Right atrium auricular region (tissue), 2 donors: ENCODE data around the gene VPS50. TPM values are rescaled to one million over a fixed set of nuclear protein-coding genes. Genes with fewer than 3 reads are reported as not detected.

Experiments
- DNase-seq: peaks from one replicate; pipeline ENCODE4 v3.0.0-alpha.2; 2019; ENCODE audit warnings: low spot score
- H3K27ac ChIP-seq, 2 donors: fragments of 200-600 bp; sonication (generic); 1 replicate in 1 of 2; 2 replicates in 1 of 2; pipeline ENCODE4 v1.5.1; 2016 to 2019
- H3K27me3 ChIP-seq, 2 donors: fragments of 200-600 bp; sonication (generic); one replicate each; pipeline versions ENCODE4 v1.5.1 to v1.6.0; 2017 to 2019
- H3K36me3 ChIP-seq: fragments of 200-600 bp; sonication (generic); one replicate; pipeline ENCODE4 v1.5.1; 2016
- H3K4me1 ChIP-seq, 2 donors: fragments of 200-600 bp; sonication (generic); one replicate each; pipeline versions ENCODE4 v1.5.1 to v1.6.0; 2017 to 2019
- H3K4me3 ChIP-seq, 2 donors: fragments of 200-600 bp; sonication (generic); 1 replicate in 1 of 2; 2 replicates in 1 of 2; pipeline ENCODE4 v1.5.1; 2017 to 2019; ENCODE audit warnings: mild to moderate bottlenecking in 1 of 2, moderate library complexity in 1 of 2
- H3K9me3 ChIP-seq, 2 donors: fragments of 200-600 bp; sonication (generic); one replicate each; pipeline ENCODE4 v1.5.1; 2019
- total RNA-seq, 2 donors: library from RNA; depleted of rRNA; stranded (reverse); fragments of >200 nt; gene quantifications; one replicate each; pipeline ENCODE4 v1.1.0, GENCODE V29; 2016
- TF ChIP-seq, protein P1 (sequence below), 2 donors: fragments of 200-600 bp; sonication (generic); IDR thresholded peaks; one replicate each; pipeline ENCODE4 v1.5.1; 2019; ENCODE audit warnings: antibody characterized with exemption in 2 of 2

Gene VPS50
- total RNA-seq, 2 donors from 2014 or later, result 8.8 to 22.7 TPM

- Histone ChIP-seq H3K9me3 (no peaks in the 10 kb centered on the region), H3K4me3 (no peak overlapping the region), H3K36me3 (peaks cover 7% of the 10 kb centered on the region), H3K4me1 (no peaks in the 10 kb centered on the region), H3K27me3 (no peaks in the 10 kb centered on the region), H3K27ac (no peak overlapping the region)
- TF ChIP-seq, protein P1, sequence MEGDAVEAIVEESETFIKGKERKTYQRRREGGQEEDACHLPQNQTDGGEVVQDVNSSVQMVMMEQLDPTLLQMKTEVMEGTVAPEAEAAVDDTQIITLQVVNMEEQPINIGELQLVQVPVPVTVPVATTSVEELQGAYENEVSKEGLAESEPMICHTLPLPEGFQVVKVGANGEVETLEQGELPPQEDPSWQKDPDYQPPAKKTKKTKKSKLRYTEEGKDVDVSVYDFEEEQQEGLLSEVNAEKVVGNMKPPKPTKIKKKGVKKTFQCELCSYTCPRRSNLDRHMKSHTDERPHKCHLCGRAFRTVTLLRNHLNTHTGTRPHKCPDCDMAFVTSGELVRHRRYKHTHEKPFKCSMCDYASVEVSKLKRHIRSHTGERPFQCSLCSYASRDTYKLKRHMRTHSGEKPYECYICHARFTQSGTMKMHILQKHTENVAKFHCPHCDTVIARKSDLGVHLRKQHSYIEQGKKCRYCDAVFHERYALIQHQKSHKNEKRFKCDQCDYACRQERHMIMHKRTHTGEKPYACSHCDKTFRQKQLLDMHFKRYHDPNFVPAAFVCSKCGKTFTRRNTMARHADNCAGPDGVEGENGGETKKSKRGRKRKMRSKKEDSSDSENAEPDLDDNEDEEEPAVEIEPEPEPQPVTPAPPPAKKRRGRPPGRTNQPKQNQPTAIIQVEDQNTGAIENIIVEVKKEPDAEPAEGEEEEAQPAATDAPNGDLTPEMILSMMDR (IDR thresholded peaks at IDR 0.05), result no peak
- DNase-seq, result no peak
These were observed 69.6 kb downstream of the VPS50 start for GRCh38 chr7:93301736-93302135.

DNA sequence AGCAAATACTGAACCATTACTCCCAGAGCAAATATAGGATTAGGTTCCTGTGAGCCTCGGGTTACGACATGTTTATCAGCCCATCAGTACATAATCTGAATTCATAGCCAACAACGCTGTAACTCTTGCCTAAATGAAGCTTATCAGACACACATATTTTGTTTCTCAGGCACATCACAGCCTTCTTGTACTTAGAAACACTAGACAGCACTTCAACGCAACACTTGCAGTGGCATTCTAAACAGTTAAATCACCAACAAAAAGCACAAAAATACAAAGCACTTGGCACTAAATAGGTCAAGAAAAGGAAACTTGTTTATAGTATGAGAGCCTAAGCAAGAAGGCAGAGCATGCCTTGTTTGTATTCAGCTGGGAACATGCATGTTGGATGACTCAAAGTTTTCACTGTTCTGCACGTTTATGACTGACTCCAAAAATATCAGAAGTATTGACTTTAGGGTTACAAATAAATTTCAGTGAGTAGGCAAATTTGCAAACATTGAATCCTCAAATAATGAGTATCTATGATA, 75.0 kb downstream of the VPS50 start:
- Histone ChIP-seq H3K27ac (no peak overlapping the region), H3K27me3 (no peaks in the 10 kb centered on the region), H3K4me3 (no peak overlapping the region), H3K4me1 (no peaks in the 10 kb centered on the region), H3K9me3 (no peaks in the 10 kb centered on the region), H3K36me3 (peaks cover 5% of the 10 kb centered on the region)
- no peak for DNase-seq
- TF ChIP-seq, protein P1 (IDR thresholded peaks at IDR 0.05), result no peak

DNA sequence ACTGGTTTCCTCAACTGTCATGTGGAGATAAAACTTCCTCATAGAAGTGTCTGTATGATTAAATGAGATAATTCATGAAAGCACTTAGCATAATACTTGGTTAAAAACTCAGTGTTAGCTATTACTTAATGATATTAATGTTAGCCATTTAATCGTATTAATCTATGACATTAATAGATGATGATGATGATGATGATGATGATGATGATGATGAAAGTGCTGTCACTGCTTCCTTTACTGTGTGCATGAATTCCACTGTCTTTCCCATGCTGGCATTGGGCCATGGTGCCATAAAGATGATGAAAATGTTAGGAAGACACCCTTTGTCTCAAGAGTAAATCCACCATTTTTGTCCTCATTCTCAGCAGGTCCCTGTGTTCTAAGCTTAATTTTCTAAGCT, 75.8 kb downstream of the VPS50 start:
- Histone ChIP-seq H3K4me1 (no peaks in the 10 kb centered on the region), H3K4me3 (no peak overlapping the region), H3K36me3 (peaks cover 10% of the 10 kb centered on the region), H3K27me3 (no peaks in the 10 kb centered on the region), H3K27ac (no peak overlapping the region), H3K9me3 (no peaks in the 10 kb centered on the region)
- TF ChIP-seq, protein P1 (IDR thresholded peaks at IDR 0.05), result no peak
- no peak for DNase-seq

GRCh38 chr7:93310346-93310745, 78.2 kb downstream of the VPS50 start:
- Histone ChIP-seq H3K27ac (no peak overlapping the region), H3K4me1 (no peaks in the 10 kb centered on the region), H3K27me3 (no peaks in the 10 kb centered on the region), H3K4me3 (no peak overlapping the region), H3K9me3 (no peaks in the 10 kb centered on the region), H3K36me3 (peaks cover 13% of the 10 kb centered on the region)
- TF ChIP-seq, protein P1 (IDR thresholded peaks at IDR 0.05), result no peak
- DNase-seq, result no peak

DNA sequence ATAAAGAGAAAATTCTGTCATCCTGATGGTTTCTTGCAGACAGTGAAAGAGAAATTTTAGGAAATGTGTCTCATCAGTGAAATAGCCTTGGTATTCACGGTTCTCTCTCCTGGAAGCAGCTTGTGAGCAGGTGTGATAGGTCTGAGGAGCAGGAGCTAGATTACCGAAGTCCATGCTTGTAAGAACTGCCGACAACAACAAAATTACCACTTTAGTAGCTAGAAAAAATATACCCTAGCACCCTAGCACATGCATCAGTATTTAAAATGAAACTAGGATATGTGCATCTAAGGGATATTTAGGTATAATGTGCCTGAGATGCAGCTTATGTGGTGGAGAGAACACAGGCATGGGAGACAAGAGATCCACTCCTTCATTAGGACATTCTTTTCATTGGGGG, 82.3 kb downstream of the VPS50 start:
- Histone ChIP-seq H3K27me3 (no peaks in the 10 kb centered on the region), H3K4me3 (no peak overlapping the region), H3K9me3 (no peaks in the 10 kb centered on the region), H3K4me1 (no peaks in the 10 kb centered on the region), H3K27ac (no peak overlapping the region), H3K36me3 (peaks cover 20% of the 10 kb centered on the region)
- TF ChIP-seq, protein P1 (IDR thresholded peaks at IDR 0.05), result no peak
- no peak for DNase-seq

GRCh38 chr7:93315896-93316295, 83.7 kb downstream of the VPS50 start:
- Histone ChIP-seq H3K27ac (no peak overlapping the region), H3K9me3 (no peaks in the 10 kb centered on the region), H3K36me3 (peaks cover 29% of the 10 kb centered on the region), H3K4me3 (no peak overlapping the region), H3K4me1 (no peaks in the 10 kb centered on the region), H3K27me3 (no peaks in the 10 kb centered on the region)
- DNase-seq, result no peak
- TF ChIP-seq, protein P1 (IDR thresholded peaks at IDR 0.05), result no peak
